ENCODE measurements around the gene LMNTD1.

The LMNTD1 gene

DNA sequence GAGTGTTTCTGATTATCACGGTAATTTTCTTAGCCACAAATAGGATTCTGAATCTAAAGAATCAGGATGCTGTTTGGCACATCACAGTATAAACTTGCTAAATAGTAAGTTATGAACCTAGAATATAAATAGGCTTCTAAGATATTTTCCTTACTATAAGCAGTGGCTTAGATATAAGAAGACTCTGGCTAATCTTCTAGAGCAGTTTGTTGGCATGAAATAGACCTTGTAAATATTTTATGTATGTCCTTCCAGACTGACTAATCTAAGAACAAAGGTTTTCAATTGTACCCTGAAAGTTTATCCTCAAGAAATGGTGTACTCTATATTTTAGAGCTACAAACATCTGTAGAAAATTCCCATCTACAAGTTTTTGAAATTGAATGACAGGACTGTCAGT is 48.3 kb downstream of the LMNTD1 start:
- Histone ChIP-seq H3K4me1 (ENCODE audit: control insufficient read depth in 2 of 2, insufficient read depth in 1 of 2, low read depth in 1 of 2, low read length in 2 of 2) (no peaks in the 10 kb centered on the region), H3K4me2 (ENCODE audit: insufficient read depth, low read length, poor library complexity, severe bottlenecking) (no peak overlapping the region), H2BK15ac (ENCODE audit: low read length) (no peak overlapping the region), H4K8ac (ENCODE audit: low read depth, low read length) (no peak overlapping the region), H2AFZ (ENCODE audit: low read length) (no peak overlapping the region), H3K9me3 (replicated peaks in 1 of 2; ENCODE audit: control insufficient read depth in 2 of 2, insufficient read depth in 1 of 2, low read depth in 1 of 2, low read length in 2 of 2) (no peaks in the 10 kb centered on the region), H2BK5ac (ENCODE audit: low read length) (no peak overlapping the region), H3K27ac (replicated peaks; ENCODE audit: low read length) (no peak overlapping the region), H3K4me3 (ENCODE audit: low read length in 2 of 2) (no peak overlapping the region), H2BK120ac (ENCODE audit: low read depth, low read length) (no peak overlapping the region), H2AK5ac (ENCODE audit: low read depth, low read length) (no peak overlapping the region), H3K23ac (ENCODE audit: low read depth, low read length, poor library complexity) (no peak overlapping the region), H3K36me3 (replicated peaks in 1 of 2; ENCODE audit: control insufficient read depth in 2 of 2, insufficient read depth in 2 of 2, low read length in 2 of 2) (no peaks in the 10 kb centered on the region), H3K14ac (ENCODE audit: low read length) (no peak overlapping the region), H3K27me3 (ENCODE audit: control insufficient read depth in 3 of 3, insufficient read depth in 3 of 3, low read depth in 1 of 3, low read length in 3 of 3) (no peaks in the 10 kb centered on the region), H3K18ac (ENCODE audit: low read length) (no peak overlapping the region), H3K79me1 (ENCODE audit: low read depth, low read length) (no peaks in the 10 kb centered on the region), H3K4ac (ENCODE audit: low read length) (no peak overlapping the region), H2BK12ac (ENCODE audit: low read length) (no peak overlapping the region), H4K91ac (ENCODE audit: low read depth, low read length, poor library complexity) (no peak overlapping the region), H3K9ac (ENCODE audit: low read depth, low read length, poor library complexity) (no peak overlapping the region)
- no peak for DNase-seq (ENCODE audit: low spot score)
- no CpG with 5 or more reads among the region's 1 CpG for WGBS, 2 donors (ENCODE audit: extremely low coverage in 2 of 2, insufficient read length in 2 of 2, insufficient replicate concordance in 1 of 2)

DNA sequence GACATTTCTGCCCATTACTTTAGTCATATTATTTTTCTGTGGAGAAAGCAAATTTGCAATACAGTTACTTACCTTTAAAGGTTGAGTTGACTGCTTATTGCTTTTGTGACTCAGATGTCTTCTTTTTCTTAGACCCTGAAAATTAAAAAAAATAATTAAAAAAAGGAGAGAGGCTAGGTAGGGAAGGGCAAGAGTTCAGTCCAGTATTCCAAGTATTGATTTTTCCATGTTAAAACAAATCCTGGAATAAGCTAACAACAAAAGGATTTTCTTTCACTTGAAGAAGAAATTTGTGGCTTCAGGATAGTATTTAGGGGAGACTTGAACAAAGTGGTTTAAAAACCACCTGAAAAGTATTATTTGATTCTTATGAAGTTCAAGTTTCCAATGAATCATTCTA is 49.4 kb downstream of the LMNTD1 start:
- H2AFZ ChIP-seq (ENCODE audit: low read length): no peak overlapping the region
- H3K4me3 ChIP-seq (ENCODE audit: low read length in 2 of 2): no peak overlapping the region
- no peak overlapping the region for H3K4ac ChIP-seq (ENCODE audit: low read length)
- H4K91ac ChIP-seq (ENCODE audit: low read depth, low read length, poor library complexity): no peak overlapping the region
- no peak overlapping the region for H3K9ac ChIP-seq (ENCODE audit: low read depth, low read length, poor library complexity)
- peaks cover 0 to 2% of the 10 kb centered on the region in 2 donors for H3K9me3 ChIP-seq (replicated peaks in 1 of 2; ENCODE audit: control insufficient read depth in 2 of 2, insufficient read depth in 1 of 2, low read depth in 1 of 2, low read length in 2 of 2)
- H2BK15ac ChIP-seq (ENCODE audit: low read length): no peak overlapping the region
- no peak overlapping the region for H2BK12ac ChIP-seq (ENCODE audit: low read length)
- no peak overlapping the region for H3K27ac ChIP-seq (replicated peaks; ENCODE audit: low read length)
- H2BK120ac ChIP-seq (ENCODE audit: low read depth, low read length): no peak overlapping the region
- no peak overlapping the region for H3K14ac ChIP-seq (ENCODE audit: low read length)
- H3K27me3 ChIP-seq (ENCODE audit: control insufficient read depth in 3 of 3, insufficient read depth in 3 of 3, low read depth in 1 of 3, low read length in 3 of 3): no peaks in the 10 kb centered on the region
- no peak overlapping the region for H3K4me2 ChIP-seq (ENCODE audit: insufficient read depth, low read length, poor library complexity, severe bottlenecking)
- DNase-seq (ENCODE audit: low spot score): no peak
- no peak overlapping the region for H4K8ac ChIP-seq (ENCODE audit: low read depth, low read length)
- no peak overlapping the region for H3K18ac ChIP-seq (ENCODE audit: low read length)
- no peaks in the 10 kb centered on the region for H3K36me3 ChIP-seq (replicated peaks in 1 of 2; ENCODE audit: control insufficient read depth in 2 of 2, insufficient read depth in 2 of 2, low read length in 2 of 2)
- no peak overlapping the region for H2AK5ac ChIP-seq (ENCODE audit: low read depth, low read length)
- no peak overlapping the region for H2BK5ac ChIP-seq (ENCODE audit: low read length)
- no peaks in the 10 kb centered on the region for H3K79me1 ChIP-seq (ENCODE audit: low read depth, low read length)
- H3K23ac ChIP-seq (ENCODE audit: low read depth, low read length, poor library complexity): no peak overlapping the region
- no peaks in the 10 kb centered on the region for H3K4me1 ChIP-seq (ENCODE audit: control insufficient read depth in 2 of 2, insufficient read depth in 1 of 2, low read depth in 1 of 2, low read length in 2 of 2)

DNA sequence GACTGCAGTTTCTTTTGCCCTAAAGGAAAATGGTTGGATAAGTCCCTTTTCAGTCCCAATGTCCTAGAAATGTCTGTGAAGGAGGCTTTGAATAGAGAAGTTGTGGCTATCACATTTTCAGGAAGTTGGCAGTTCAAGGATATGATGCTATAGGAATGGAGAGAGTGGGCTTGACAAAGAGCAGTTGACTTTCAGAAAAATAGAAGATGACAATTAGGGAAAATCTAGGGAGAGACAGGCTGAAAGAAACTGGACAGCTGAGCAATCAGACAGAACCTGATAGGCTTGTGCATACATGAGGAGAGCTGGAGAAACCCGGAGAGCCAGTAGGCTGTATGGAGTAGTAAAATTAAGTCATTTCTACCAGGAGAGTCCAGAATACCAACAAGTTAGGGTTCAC is 50.5 kb downstream of the LMNTD1 start:
- no peaks in the 10 kb centered on the region for H3K27me3 ChIP-seq (ENCODE audit: control insufficient read depth in 3 of 3, insufficient read depth in 3 of 3, low read depth in 1 of 3, low read length in 3 of 3)
- no peak overlapping the region for H3K4ac ChIP-seq (ENCODE audit: low read length)
- no peak overlapping the region for H3K18ac ChIP-seq (ENCODE audit: low read length)
- no peak overlapping the region for H2AK5ac ChIP-seq (ENCODE audit: low read depth, low read length)
- no peak overlapping the region for H2BK120ac ChIP-seq (ENCODE audit: low read depth, low read length)
- H3K4me3 ChIP-seq (ENCODE audit: low read length in 2 of 2): no peak overlapping the region
- no peak overlapping the region for H3K14ac ChIP-seq (ENCODE audit: low read length)
- no CpG with 5 or more reads among the region's 1 CpG for WGBS, 2 donors (ENCODE audit: extremely low coverage in 2 of 2, insufficient read length in 2 of 2, insufficient replicate concordance in 1 of 2)
- H3K27ac ChIP-seq (replicated peaks; ENCODE audit: low read length): no peak overlapping the region
- DNase-seq (ENCODE audit: low spot score): no peak
- no peak overlapping the region for H2AFZ ChIP-seq (ENCODE audit: low read length)
- peaks cover 2 to 4% of the 10 kb centered on the region in 2 donors for H3K9me3 ChIP-seq (replicated peaks in 1 of 2; ENCODE audit: control insufficient read depth in 2 of 2, insufficient read depth in 1 of 2, low read depth in 1 of 2, low read length in 2 of 2)
- H2BK12ac ChIP-seq (ENCODE audit: low read length): no peak overlapping the region
- H3K23ac ChIP-seq (ENCODE audit: low read depth, low read length, poor library complexity): no peak overlapping the region
- no peak overlapping the region for H2BK15ac ChIP-seq (ENCODE audit: low read length)
- H3K79me1 ChIP-seq (ENCODE audit: low read depth, low read length): no peaks in the 10 kb centered on the region
- no peak overlapping the region for H3K4me2 ChIP-seq (ENCODE audit: insufficient read depth, low read length, poor library complexity, severe bottlenecking)
- H3K9ac ChIP-seq (ENCODE audit: low read depth, low read length, poor library complexity): no peak overlapping the region
- H4K91ac ChIP-seq (ENCODE audit: low read depth, low read length, poor library complexity): no peak overlapping the region
- H3K4me1 ChIP-seq (ENCODE audit: control insufficient read depth in 2 of 2, insufficient read depth in 1 of 2, low read depth in 1 of 2, low read length in 2 of 2): no peaks in the 10 kb centered on the region
- no peaks in the 10 kb centered on the region for H3K36me3 ChIP-seq (replicated peaks in 1 of 2; ENCODE audit: control insufficient read depth in 2 of 2, insufficient read depth in 2 of 2, low read length in 2 of 2)
- H4K8ac ChIP-seq (ENCODE audit: low read depth, low read length): no peak overlapping the region
- no peak overlapping the region for H2BK5ac ChIP-seq (ENCODE audit: low read length)

DNA sequence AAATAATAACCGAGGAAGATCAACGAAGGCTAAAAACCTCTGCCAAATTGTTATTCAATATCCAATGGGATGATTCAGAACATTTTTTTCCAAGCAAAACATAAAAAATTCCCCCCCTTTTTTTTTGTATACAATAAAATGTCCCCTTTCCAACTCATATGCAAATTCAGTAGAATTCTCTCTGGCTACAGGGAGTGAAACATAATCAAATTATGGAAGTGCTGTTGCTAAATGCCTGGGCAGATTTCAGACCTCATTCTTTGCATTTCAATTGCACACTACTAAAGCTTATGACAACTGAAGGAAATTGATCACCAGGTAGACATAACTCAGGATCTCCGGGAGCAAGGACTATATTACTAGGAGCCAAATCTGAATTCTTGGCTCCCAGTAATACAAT is 51.0 kb downstream of the LMNTD1 start:
- Histone ChIP-seq H3K23ac (ENCODE audit: low read depth, low read length, poor library complexity) (no peak overlapping the region), H3K36me3 (replicated peaks in 1 of 2; ENCODE audit: control insufficient read depth in 2 of 2, insufficient read depth in 2 of 2, low read length in 2 of 2) (no peaks in the 10 kb centered on the region), H2AFZ (ENCODE audit: low read length) (no peak overlapping the region), H2BK15ac (ENCODE audit: low read length) (no peak overlapping the region), H4K8ac (ENCODE audit: low read depth, low read length) (no peak overlapping the region), H3K9me3 (replicated peaks in 1 of 2; ENCODE audit: control insufficient read depth in 2 of 2, insufficient read depth in 1 of 2, low read depth in 1 of 2, low read length in 2 of 2) (peaks cover 2 to 4% of the 10 kb centered on the region in 2 donors), H3K14ac (ENCODE audit: low read length) (no peak overlapping the region), H3K4me2 (ENCODE audit: insufficient read depth, low read length, poor library complexity, severe bottlenecking) (no peak overlapping the region), H3K9ac (ENCODE audit: low read depth, low read length, poor library complexity) (no peak overlapping the region), H2AK5ac (ENCODE audit: low read depth, low read length) (no peak overlapping the region), H3K27ac (replicated peaks; ENCODE audit: low read length) (no peak overlapping the region), H2BK12ac (ENCODE audit: low read length) (no peak overlapping the region), H4K91ac (ENCODE audit: low read depth, low read length, poor library complexity) (no peak overlapping the region), H2BK120ac (ENCODE audit: low read depth, low read length) (no peak overlapping the region), H3K79me1 (ENCODE audit: low read depth, low read length) (no peaks in the 10 kb centered on the region), H3K4me3 (ENCODE audit: low read length in 2 of 2) (no peak overlapping the region), H3K4ac (ENCODE audit: low read length) (no peak overlapping the region), H3K18ac (ENCODE audit: low read length) (no peak overlapping the region), H2BK5ac (ENCODE audit: low read length) (no peak overlapping the region), H3K27me3 (ENCODE audit: control insufficient read depth in 3 of 3, insufficient read depth in 3 of 3, low read depth in 1 of 3, low read length in 3 of 3) (no peaks in the 10 kb centered on the region), H3K4me1 (ENCODE audit: control insufficient read depth in 2 of 2, insufficient read depth in 1 of 2, low read depth in 1 of 2, low read length in 2 of 2) (no peaks in the 10 kb centered on the region)
- DNase-seq (ENCODE audit: low spot score): no peak
- no CpG with 5 or more reads among the region's 3 CpGs for WGBS, 2 donors (ENCODE audit: extremely low coverage in 2 of 2, insufficient read length in 2 of 2, insufficient replicate concordance in 1 of 2)

Measured in neuronal stem cell (in vitro differentiated cells).